Stimulated activated naive CD4-positive, alpha-beta T cell (primary cell): ENCODE data around the gene ROBO4.

Experiments used
- DNase-seq, 6 experiments: peaks; one replicate each; lab custom pipeline; 2025; lab: John Stamatoyannopoulos, UW

Gene ROBO4

GRCh38 chr11:124840666-124841065 is 57.0 kb downstream of the ROBO4 start:
- DNase-seq = no peak

DNA sequence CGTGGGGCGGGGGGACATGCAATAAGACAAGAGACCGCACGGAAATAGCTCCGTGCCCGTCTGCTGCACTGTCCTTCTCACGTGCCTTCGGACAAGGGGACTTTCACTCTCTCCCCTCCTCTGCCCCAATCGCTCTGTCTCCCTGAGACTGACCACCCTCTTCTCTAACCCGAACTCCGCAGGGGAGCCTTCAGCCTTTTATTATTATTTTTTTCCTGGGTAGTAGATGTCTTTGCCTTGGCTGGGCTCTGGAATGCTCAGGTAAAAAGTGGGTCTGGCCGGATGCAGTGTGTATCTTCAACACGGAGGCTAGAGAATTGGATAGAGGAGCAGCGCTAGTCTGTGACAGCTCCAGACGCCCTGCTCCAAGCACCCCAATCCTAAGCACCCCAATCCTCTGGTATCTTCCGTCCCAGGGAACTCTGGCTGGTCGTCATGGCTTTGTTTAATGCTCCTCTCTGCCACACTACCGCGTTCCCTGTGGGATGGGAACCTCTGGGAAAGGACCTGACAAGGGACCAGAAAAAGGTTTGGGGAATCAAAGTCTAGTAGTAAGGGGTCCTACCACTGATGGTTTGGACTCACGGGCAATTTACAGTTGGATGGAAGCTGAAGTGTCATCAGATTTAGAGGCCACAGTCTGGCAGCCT is 57.6 kb downstream of the ROBO4 start:
- DNase-seq = peak in 1 of 6 experiments; percentile 22

- DNase-seq = peak in 1 of 6 experiments; percentile 7
Observed at GRCh38 chr11:124839128-124839971, 58.3 kb downstream of the ROBO4 start.

DNA sequence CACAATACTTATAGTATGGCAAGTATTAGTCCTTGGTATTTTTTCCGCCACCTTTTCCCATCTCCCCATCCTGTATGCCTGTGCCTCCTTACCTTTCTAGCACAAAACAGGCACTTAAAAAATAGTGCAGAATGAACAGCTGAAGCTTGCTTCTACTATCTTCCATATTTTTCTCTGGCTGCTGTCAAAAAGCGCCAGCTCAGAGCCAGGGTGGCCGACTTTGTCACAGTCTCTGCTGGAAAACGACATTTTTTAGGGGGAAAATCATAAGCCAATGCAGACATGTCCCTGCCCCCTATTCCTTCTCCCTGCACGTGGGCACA is 58.9 kb downstream of the ROBO4 start:
- no peak for DNase-seq

GRCh38 chr11:124837491-124837856 is 60.2 kb downstream of the ROBO4 start:
- peak in 3 of 6 experiments; percentile 26 to 52 (median 46) for DNase-seq

GRCh38 chr11:124835918-124836317 is 61.7 kb downstream of the ROBO4 start:
- DNase-seq = no peak

GRCh38 chr11:124834526-124835180 is 63.0 kb downstream of the ROBO4 start:
- DNase-seq = no peak
